GM12874 (cell line): ENCODE results near the gene TAPT1.

Source experiments
- TF ChIP-seq, protein P1 (sequence below): IDR thresholded peaks from 2 replicates; pipeline ENCODE4 v1.5.1; 2011; ENCODE audit warnings: low read depth, mild to moderate bottlenecking, control low read depth, low read length, moderate library complexity; ENCODE audit not compliant: insufficient read depth

TAPT1 gene

DNA sequence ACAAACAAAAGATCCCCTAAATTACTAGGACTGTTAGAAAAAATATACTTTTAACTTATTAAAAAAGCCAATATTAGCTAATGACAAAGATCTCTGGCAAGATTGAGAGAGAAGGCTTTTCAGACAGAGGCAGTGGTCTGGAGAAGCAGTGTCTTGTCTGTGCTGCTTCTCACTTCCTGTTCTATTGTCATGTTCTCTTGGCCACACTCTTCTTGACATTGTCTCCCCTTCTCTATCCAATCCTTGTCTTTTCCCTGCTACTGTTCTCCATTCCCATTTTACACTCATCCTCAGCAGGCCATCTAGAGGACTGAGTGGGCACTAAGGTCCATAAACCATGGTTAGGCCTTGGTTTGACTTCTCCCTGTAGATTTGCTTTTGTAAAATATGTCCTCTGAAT is 14.0 kb upstream of the TAPT1 start:
- TF ChIP-seq, protein P1, sequence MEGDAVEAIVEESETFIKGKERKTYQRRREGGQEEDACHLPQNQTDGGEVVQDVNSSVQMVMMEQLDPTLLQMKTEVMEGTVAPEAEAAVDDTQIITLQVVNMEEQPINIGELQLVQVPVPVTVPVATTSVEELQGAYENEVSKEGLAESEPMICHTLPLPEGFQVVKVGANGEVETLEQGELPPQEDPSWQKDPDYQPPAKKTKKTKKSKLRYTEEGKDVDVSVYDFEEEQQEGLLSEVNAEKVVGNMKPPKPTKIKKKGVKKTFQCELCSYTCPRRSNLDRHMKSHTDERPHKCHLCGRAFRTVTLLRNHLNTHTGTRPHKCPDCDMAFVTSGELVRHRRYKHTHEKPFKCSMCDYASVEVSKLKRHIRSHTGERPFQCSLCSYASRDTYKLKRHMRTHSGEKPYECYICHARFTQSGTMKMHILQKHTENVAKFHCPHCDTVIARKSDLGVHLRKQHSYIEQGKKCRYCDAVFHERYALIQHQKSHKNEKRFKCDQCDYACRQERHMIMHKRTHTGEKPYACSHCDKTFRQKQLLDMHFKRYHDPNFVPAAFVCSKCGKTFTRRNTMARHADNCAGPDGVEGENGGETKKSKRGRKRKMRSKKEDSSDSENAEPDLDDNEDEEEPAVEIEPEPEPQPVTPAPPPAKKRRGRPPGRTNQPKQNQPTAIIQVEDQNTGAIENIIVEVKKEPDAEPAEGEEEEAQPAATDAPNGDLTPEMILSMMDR: no peak

DNA sequence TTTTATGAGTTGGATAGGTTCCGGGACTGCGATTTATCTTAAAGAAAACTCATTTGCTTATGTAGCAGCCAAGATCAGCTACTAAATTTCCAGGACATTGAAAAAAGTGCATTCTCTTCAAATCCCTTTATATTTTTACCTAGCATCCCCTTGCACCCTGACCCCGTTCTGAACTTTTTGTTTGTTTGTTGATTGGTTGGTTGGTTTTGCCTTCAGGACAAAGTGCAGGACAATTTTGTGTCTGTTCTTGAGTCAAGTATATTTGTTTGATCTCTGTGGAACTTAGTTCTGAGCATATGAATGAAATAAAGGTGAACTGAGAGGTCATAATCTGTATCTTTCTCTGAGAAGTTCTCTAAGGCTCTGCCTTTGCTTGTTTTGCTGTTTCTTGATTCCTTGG is 12.8 kb upstream of the TAPT1 start:
- TF ChIP-seq, protein P1: no peak

DNA sequence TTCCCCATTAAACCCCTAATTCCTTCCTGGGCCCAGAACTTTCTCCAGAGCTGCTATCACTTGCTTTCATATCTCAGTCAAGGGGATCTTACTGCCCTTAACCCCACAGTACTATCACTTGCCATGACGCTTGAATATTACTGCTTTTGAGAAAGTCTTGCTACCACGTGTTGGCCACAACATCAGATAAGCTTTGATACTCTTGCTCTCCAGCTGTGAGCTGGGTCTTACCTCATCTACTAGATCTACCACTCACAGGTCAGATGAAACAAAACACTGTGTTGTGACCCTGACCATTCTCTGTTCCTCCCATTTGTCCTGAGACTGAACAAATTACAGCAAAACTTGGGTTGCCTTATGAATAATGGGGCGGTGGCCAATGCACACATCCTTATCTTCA is 12.1 kb upstream of the TAPT1 start:
- TF ChIP-seq, protein P1: no peak

DNA sequence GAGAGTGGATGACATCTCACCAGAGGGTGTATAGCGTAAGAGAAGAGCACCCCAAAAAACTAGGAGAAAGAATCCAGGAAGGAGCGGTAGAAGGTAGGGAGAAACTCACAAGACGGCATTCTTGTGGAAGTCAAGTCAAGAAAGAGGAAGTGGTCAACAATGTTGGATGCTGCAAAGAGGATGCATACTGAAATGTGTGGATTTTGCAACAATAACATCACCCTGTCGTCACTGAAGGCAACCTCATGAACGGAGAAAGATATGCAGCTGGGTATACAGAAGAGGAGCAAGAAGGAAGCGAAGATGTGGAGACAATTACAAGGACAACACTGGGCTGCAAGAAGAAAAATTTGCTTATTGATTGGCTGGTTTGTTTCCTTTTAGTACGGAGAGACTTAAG is 11.4 kb upstream of the TAPT1 start:
- TF ChIP-seq, protein P1: no peak

DNA sequence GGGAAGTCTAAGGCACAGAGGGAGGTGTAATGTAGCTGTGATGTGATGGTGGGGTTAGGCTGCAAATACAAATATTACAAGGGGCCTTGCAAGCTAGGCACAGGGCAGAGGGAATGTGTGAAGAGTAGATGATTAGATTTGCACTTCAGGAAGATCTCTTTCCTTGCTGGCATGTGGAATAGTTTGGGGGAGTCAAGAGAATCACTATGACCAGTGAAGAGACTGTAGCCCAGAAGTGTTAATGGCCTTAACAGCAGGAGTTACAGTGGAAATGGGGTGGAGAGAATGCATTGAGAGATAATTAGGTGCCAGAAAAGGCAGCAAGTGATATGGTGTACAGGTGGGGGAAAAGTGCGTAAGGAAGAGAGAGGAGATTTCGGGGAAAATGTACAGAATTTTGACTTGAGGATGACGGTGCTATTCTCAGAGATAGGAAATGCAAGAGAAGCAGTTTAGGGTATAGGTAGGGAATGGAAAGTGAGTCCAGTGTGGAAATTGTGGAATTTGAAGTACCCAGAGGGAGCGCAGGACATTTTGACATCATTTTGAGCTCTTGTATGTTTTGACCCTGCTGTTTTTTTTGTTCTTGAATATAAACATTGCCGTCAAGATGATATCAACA is 10.2 kb upstream of the TAPT1 start:
- TF ChIP-seq, protein P1: no peak

DNA sequence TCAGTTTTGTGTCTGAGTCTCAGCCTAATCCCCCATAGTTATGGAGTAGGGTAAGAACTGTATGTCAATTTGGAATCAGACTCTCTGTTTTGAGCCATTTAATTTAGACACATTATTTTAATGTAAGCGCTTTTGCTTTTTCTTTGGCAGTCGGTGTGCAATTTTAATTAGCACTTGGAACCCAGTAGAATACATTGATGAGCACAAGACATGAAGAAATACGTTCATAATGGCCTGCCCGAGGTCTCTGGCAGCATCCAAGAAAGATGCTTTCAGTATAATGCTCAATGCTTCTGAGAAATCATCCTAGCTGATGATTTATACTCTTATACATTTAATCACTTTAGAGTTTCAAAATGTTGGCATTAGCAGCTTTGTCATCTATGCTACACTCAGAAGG is 8.9 kb upstream of the TAPT1 start:
- TF ChIP-seq, protein P1: no peak

DNA sequence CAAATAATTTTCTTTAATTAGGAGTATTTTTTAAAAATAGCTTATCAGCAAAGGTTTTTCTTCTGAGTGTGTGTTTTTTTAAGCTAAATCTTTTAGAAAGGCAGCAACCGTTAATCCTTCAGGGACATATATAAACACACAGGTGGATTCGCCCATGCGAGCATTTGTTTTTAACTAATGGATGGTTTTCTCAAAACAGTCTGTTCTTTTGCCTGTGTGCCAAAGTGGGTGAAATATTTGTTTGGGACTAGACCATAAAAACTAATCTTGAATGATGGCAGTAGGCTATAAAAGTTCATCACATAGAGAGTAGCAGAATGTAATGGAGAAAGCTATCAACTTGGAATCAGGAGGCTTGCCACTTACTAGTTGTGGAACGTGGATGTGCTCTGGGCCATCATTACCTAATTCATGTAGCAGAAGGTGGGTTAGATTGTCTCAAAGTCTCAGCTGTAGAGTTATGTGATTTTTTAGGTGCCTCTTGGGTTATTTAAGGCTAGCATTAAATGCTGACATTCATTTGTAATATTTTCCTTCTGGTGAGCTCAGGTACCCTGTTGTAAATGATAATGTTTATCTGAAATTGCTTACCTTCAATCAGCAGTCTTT is 7.4 kb upstream of the TAPT1 start:
- TF ChIP-seq, protein P1: no peak
